Neuronal stem cell (in vitro differentiated cells): ENCODE measurements around the gene CACNA2D4.
A peak's percentile ranks its signal among the peaks of the same experiment; 100 is the strongest.

Source experiments
- DNase-seq: peaks from one replicate; pipeline ENCODE4 v3.0.0-alpha.2; 2013; ENCODE audit warnings: low spot score
- H2AFZ ChIP-seq: one replicate; pipeline ENCODE4 v1.6.1; 2013; ENCODE audit warnings: mild to moderate bottlenecking, low read length, inconsistent platforms
- H2AK5ac ChIP-seq: 2 replicates; pipeline ENCODE4 v1.6.1; 2013; ENCODE audit warnings: low read depth, mild to moderate bottlenecking, inconsistent platforms, low read length, moderate library complexity, mixed read lengths
- H2BK120ac ChIP-seq: 2 replicates; pipeline ENCODE4 v1.6.1; 2013; ENCODE audit warnings: low read depth, mild to moderate bottlenecking, inconsistent platforms, low read length, moderate library complexity, mixed read lengths
- H2BK12ac ChIP-seq: one replicate; pipeline ENCODE4 v1.6.1; 2013; ENCODE audit warnings: low read length, inconsistent platforms
- H2BK15ac ChIP-seq: 2 replicates; pipeline ENCODE4 v1.6.1; 2013; ENCODE audit warnings: mild to moderate bottlenecking, low read length, inconsistent platforms, mixed read lengths
- H2BK5ac ChIP-seq: one replicate; pipeline ENCODE4 v1.6.1; 2013; ENCODE audit warnings: inconsistent platforms, mild to moderate bottlenecking, low read length, moderate library complexity
- H3K14ac ChIP-seq: one replicate; pipeline ENCODE4 v1.6.1; 2013; ENCODE audit warnings: low read length, inconsistent platforms
- H3K18ac ChIP-seq: 2 replicates; pipeline ENCODE4 v1.6.1; 2013; ENCODE audit warnings: low read length, inconsistent platforms
- H3K23ac ChIP-seq: 2 replicates; pipeline ENCODE4 v1.6.1; 2013; ENCODE audit warnings: low read depth, mild to moderate bottlenecking, mixed read lengths, low read length, inconsistent platforms; ENCODE audit not compliant: poor library complexity
- H3K27ac ChIP-seq: replicated peaks from 3 replicates; pipeline ENCODE4 v1.5.1; 2013; ENCODE audit warnings: low read length, inconsistent platforms
- H3K27me3 ChIP-seq, 3 experiments: 2 replicates each; pipeline ENCODE4 v1.6.1; 2013; ENCODE audit warnings: low read length in 3 of 3, mild to moderate bottlenecking in 2 of 3, inconsistent platforms in 1 of 3, low read depth in 1 of 3, mixed read lengths in 1 of 3, moderate library complexity in 1 of 3; ENCODE audit not compliant: control insufficient read depth in 3 of 3, insufficient read depth in 3 of 3
- H3K36me3 ChIP-seq, 2 donors: replicated peaks in 1 of 2; 2 replicates each; pipeline ENCODE4 v1.6.1; 2013; ENCODE audit warnings: low read length in 2 of 2; ENCODE audit not compliant: control insufficient read depth in 2 of 2, insufficient read depth in 2 of 2
- H3K4ac ChIP-seq: 2 replicates; pipeline ENCODE4 v1.6.1; 2013; ENCODE audit warnings: inconsistent platforms, mild to moderate bottlenecking, low read length, moderate library complexity
- H3K4me1 ChIP-seq, 2 donors: 1 replicate in 1 of 2; 2 replicates in 1 of 2; pipeline ENCODE4 v1.6.1; 2013; ENCODE audit warnings: low read length in 2 of 2, low read depth in 1 of 2; ENCODE audit not compliant: control insufficient read depth in 2 of 2, insufficient read depth in 1 of 2
- H3K4me2 ChIP-seq: one replicate; pipeline ENCODE4 v1.6.1; 2013; ENCODE audit warnings: mild to moderate bottlenecking, low read length, inconsistent platforms; ENCODE audit not compliant: insufficient read depth, poor library complexity, severe bottlenecking
- H3K4me3 ChIP-seq, 2 donors: 2 replicates each; pipeline ENCODE4 v1.5.1; 2013; ENCODE audit warnings: low read length in 2 of 2, mild to moderate bottlenecking in 2 of 2, inconsistent platforms in 1 of 2, moderate library complexity in 1 of 2
- H3K79me1 ChIP-seq: one replicate; pipeline ENCODE4 v1.6.1; 2013; ENCODE audit warnings: low read depth, mild to moderate bottlenecking, inconsistent platforms, low read length, moderate library complexity
- H3K9ac ChIP-seq: one replicate; pipeline ENCODE4 v1.6.1; 2013; ENCODE audit warnings: mild to moderate bottlenecking, low read depth, low read length, inconsistent platforms; ENCODE audit not compliant: poor library complexity
- H3K9me3 ChIP-seq, 2 donors: replicated peaks in 1 of 2; 2 replicates each; pipeline versions ENCODE3 to v1.6.1; 2013; ENCODE audit warnings: low read length in 2 of 2, mild to moderate bottlenecking in 2 of 2, inconsistent platforms in 1 of 2, low read depth in 1 of 2, mixed read lengths in 1 of 2, moderate library complexity in 1 of 2; ENCODE audit not compliant: control insufficient read depth in 2 of 2, insufficient read depth in 1 of 2
- H4K8ac ChIP-seq: one replicate; pipeline ENCODE4 v1.6.1; 2013; ENCODE audit warnings: low read depth, mild to moderate bottlenecking, inconsistent platforms, low read length, moderate library complexity
- H4K91ac ChIP-seq: one replicate; pipeline ENCODE4 v1.6.1; 2013; ENCODE audit warnings: low read length, low read depth, mild to moderate bottlenecking, inconsistent platforms; ENCODE audit not compliant: poor library complexity
- WGBS, 2 donors: extraction: QIAGEN DNeasy Blood & Tissue Kit; methylation state at CpG; one replicate each; pipeline ENCODE4 v1.1.7; 2013; ENCODE audit warnings: missing lambda C conversion rate in 2 of 2, mixed read lengths in 1 of 2; ENCODE audit not compliant: insufficient read length in 2 of 2, insufficient replicate concordance in 1 of 2; ENCODE audit errors: extremely low coverage in 2 of 2; 5-methylcytosine and 5-hydroxymethylcytosine counted together

Gene CACNA2D4

GRCh38 chr12:1929985-1930802 lies 11.7 kb upstream of the CACNA2D4 start:
- H4K91ac ChIP-seq: no peak overlapping the region
- DNase-seq: no peak
- peak overlapping the region; percentile 63 for H3K14ac ChIP-seq
- H2AFZ ChIP-seq: no peak overlapping the region
- peak overlapping the region; percentile 77 for H3K18ac ChIP-seq
- no peak overlapping the region for H4K8ac ChIP-seq
- no peak overlapping the region for H3K4me3 ChIP-seq
- no peaks in the 10 kb centered on the region for H3K79me1 ChIP-seq
- H3K27me3 ChIP-seq: peaks cover 0 to 15% (median 0%) of the 10 kb centered on the region in 3 experiments
- no peak overlapping the region for H2BK12ac ChIP-seq
- peak overlapping the region; percentile 15 for H2AK5ac ChIP-seq
- no peak overlapping the region for H3K4ac ChIP-seq
- no peak overlapping the region for H3K23ac ChIP-seq
- H2BK120ac ChIP-seq: no peak overlapping the region
- H3K27ac ChIP-seq: no peak overlapping the region
- H3K4me2 ChIP-seq: no peak overlapping the region
- H3K4me1 ChIP-seq: peaks cover 0 to 16% of the 10 kb centered on the region in 2 donors
- WGBS, 2 donors: no CpG with 5 or more reads among the region's 11 CpGs
- H2BK15ac ChIP-seq: peak overlapping the region; percentile 18
- peak overlapping the region; percentile 54 for H2BK5ac ChIP-seq
- H3K36me3 ChIP-seq: no peaks in the 10 kb centered on the region
- H3K9me3 ChIP-seq: peaks cover 0 to 5% of the 10 kb centered on the region in 2 donors
- H3K9ac ChIP-seq: no peak overlapping the region

- DNase-seq: no peak
- no peaks in the 10 kb centered on the region for H3K79me1 ChIP-seq
- no peak overlapping the region for H3K4me2 ChIP-seq
- H2BK120ac ChIP-seq: no peak overlapping the region
- no peak overlapping the region for H4K91ac ChIP-seq
- peaks cover 0 to 15% (median 0%) of the 10 kb centered on the region in 3 experiments for H3K27me3 ChIP-seq
- no peaks in the 10 kb centered on the region for H3K36me3 ChIP-seq
- peak overlapping the region; percentile 54 for H2BK5ac ChIP-seq
- H3K23ac ChIP-seq: no peak overlapping the region
- no peak overlapping the region for H3K4ac ChIP-seq
- no peak overlapping the region for H3K27ac ChIP-seq
- no peak overlapping the region for H3K4me3 ChIP-seq
- no CpG with 5 or more reads among the region's 11 CpGs for WGBS, 2 donors
- no peak overlapping the region for H2BK12ac ChIP-seq
- H3K14ac ChIP-seq: no peak overlapping the region
- H3K18ac ChIP-seq: peak overlapping the region; percentile 9
- no peak overlapping the region for H2AFZ ChIP-seq
- H4K8ac ChIP-seq: no peak overlapping the region
- H3K4me1 ChIP-seq: peaks cover 0 to 20% of the 10 kb centered on the region in 2 donors
- H3K9ac ChIP-seq: no peak overlapping the region
- H3K9me3 ChIP-seq: peaks cover 0 to 5% of the 10 kb centered on the region in 2 donors
- H2BK15ac ChIP-seq: no peak overlapping the region
- H2AK5ac ChIP-seq: no peak overlapping the region
Observed at GRCh38 chr12:1929241-1929984, 11.0 kb upstream of the CACNA2D4 start.

GRCh38 chr12:1928439-1929121 lies 10.1 kb upstream of the CACNA2D4 start:
- Histone ChIP-seq H3K4ac (no peak overlapping the region), H3K4me2 (no peak overlapping the region), H3K14ac (no peak overlapping the region), H3K36me3 (no peaks in the 10 kb centered on the region), H4K91ac (no peak overlapping the region), H3K27me3 (peaks cover 0 to 15% (median 0%) of the 10 kb centered on the region in 3 experiments), H2BK120ac (no peak overlapping the region), H3K9me3 (peaks cover 0 to 5% of the 10 kb centered on the region in 2 donors), H3K9ac (no peak overlapping the region), H3K27ac (no peak overlapping the region), H3K23ac (no peak overlapping the region), H2AFZ (no peak overlapping the region), H2BK15ac (no peak overlapping the region), H3K18ac (peak overlapping the region; percentile 32), H4K8ac (no peak overlapping the region), H3K4me1 (peaks cover 0 to 19% of the 10 kb centered on the region in 2 donors), H3K4me3 (no peak overlapping the region), H2BK12ac (no peak overlapping the region), H2AK5ac (peak overlapping the region; percentile 81), H2BK5ac (no peak overlapping the region), H3K79me1 (no peaks in the 10 kb centered on the region)
- no CpG with 5 or more reads among the region's 22 CpGs for WGBS, 2 donors
- DNase-seq: no peak
